T-helper 1 cell (primary cell): ENCODE measurements around the gene LLGL1.

Experiments used
- DNase-seq, 5 donors: peaks; one replicate each; pipeline ENCODE4 v3.0.0-alpha.2; 2012 to 2020

Gene LLGL1

GRCh38 chr17:18278867-18279266 lies 53.4 kb downstream of the LLGL1 start:
- DNase-seq = no peak

DNA sequence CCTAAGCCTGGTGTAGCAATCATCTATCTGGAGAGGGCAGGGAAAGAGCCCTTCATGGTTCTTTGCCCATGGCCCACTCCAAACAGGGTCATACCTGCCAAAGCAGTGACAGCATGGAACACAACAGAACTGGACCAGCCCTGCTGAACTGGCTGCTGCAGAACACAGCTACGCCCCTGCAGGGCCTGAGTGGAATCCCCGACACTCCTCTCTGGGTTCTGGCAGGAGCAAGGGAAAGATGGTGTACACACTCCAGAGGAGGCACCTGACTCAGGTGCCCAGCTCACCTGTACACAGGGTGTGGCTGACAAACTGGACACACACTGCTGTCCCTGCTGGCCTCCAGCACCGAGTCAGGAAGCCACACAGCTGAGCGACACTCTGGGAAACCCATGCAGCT lies 54.8 kb downstream of the LLGL1 start:
- no peak for DNase-seq

DNA sequence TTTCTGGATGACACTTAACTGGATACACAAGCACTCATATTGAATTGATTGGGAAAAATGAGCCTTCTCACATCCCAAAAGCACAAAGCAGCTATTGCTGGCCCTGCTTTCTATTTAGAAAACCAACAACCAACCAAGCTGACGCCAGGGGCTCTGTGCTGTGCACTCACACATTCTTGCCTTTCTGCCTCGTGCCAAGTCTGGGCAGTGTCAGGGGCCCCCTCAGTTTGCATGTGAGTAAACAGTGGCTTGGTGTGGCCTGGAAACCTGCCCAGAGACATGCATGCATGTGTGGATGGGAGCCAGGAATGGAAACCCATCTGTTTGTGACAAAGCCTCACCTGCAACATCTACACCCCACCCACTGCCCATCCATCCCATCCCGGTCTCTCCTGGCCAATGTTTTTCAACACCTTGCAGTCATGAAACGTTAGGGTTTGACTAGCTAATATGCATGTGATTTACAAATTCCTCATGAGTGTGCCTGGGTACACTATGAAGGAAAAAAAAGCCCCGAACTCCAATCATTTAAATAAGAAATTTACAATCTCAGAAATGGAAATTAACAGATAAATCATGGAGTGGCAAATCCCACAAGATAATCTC lies 55.4 kb downstream of the LLGL1 start:
- DNase-seq = no peak

DNA sequence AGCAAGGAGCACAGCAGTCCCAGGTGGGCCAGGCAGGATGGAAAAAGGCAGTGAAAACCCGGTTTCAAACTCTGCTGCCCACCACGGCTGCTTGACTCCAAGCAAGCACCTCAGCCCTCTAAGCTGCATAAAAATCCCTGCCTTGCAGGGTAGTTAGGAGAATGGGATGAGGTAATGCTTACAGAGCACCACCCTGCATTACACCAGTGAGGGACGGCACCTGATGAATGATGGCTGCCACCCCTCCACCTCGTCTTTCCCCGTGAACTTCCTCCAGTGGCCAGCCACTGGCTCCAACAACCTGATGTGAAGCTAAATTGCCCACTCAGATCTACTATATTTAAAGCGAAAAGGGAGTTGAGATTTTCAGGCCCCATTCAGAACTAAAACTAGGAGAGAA lies 56.4 kb downstream of the LLGL1 start:
- no peak for DNase-seq

GRCh38 chr17:18285296-18285695 lies 59.9 kb downstream of the LLGL1 start:
- DNase-seq = no peak

DNA sequence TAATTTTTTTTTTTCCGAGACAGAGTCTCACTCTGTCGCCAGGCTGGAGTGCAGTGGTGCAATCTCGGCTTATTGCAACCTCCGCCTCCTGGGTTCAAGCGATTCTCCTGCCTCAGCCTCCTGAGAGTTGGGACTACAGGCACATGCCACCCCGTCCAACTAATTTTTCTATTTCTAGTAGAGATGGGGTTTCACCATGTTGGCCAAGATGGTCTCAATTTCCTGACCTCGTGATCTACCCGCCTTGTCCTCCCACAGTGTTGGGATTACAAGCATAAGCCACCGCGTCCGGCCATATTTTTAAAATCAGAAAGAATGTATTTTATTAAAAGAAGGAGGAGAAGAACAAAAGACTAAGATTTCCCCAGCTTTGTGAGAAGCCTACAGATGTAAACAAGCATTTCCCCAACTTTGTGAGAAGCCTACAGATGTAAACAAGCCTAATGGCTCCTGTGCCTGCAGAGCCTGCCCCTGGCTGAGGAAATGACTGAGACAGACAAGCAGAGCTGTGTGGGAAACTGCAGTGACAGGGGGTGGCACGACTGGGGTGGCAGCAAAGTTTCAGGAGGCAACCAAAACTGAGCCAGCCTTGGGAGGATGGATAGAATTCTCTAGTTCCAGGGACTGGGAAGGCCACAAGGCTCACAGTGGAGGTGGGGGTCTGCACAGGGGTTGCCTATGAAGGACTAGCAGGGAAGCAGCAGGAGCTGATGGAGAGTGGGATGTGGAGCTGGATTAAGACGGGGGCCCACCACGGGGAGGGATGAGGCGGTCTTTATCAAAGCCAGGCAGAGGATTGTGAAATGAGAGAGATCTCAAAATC lies 66.5 kb downstream of the LLGL1 start:
- no peak for DNase-seq
